ENCODE measurements around the gene ZNF362.

ZNF362 gene

DNA sequence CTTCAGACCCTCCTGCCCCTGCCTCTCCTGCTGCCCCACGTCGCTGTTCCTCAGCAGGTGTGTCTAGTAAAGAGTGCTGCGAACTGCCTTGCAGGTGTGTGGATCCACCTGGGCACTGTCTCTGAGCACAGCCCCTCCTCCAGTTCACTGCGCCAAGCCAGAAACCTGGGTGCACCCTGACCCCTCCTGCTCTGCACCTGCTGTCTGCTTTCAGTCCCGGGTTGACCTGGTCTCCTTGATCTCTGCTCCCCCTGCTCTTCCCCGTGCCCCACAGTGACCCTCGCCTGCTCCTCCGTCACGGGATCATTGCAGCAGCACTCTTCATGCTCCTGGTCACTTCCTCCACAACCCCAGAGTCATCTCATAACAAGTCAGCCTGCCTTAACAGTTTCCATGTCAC lies 58.1 kb downstream of the ZNF362 start:
- H3K4me3 ChIP-seq (ENCODE audit: low read depth, low read length), result no peak overlapping the region
- TF ChIP-seq, protein P1, sequence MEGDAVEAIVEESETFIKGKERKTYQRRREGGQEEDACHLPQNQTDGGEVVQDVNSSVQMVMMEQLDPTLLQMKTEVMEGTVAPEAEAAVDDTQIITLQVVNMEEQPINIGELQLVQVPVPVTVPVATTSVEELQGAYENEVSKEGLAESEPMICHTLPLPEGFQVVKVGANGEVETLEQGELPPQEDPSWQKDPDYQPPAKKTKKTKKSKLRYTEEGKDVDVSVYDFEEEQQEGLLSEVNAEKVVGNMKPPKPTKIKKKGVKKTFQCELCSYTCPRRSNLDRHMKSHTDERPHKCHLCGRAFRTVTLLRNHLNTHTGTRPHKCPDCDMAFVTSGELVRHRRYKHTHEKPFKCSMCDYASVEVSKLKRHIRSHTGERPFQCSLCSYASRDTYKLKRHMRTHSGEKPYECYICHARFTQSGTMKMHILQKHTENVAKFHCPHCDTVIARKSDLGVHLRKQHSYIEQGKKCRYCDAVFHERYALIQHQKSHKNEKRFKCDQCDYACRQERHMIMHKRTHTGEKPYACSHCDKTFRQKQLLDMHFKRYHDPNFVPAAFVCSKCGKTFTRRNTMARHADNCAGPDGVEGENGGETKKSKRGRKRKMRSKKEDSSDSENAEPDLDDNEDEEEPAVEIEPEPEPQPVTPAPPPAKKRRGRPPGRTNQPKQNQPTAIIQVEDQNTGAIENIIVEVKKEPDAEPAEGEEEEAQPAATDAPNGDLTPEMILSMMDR (IDR thresholded peaks at IDR 0.05; ENCODE audit: borderline replicate concordance, insufficient read depth, low read depth, low read length), result no peak

DNA sequence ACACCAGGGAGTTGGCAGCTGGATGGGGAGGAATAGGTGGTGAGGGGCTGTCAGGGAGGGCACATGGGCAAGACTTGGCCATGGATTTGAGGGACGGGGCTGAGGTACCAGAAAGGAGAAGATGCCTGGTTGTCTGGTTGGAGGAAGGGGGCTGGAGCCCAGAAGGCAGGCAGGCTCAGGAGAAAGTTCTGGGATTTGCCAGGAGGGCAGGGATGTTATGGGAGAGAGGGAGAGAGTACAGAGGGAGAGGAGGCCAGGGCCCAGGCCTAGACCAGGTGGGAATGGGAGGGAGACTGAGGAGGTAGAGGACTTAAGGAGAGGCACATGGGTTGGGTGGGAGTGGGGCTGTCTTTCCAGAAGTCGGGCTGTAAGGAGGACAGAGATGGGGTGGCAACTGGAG lies 60.3 kb downstream of the ZNF362 start:
- TF ChIP-seq, protein P1 (IDR thresholded peaks at IDR 0.05; ENCODE audit: borderline replicate concordance, insufficient read depth, low read depth, low read length), result no peak
- H3K4me3 ChIP-seq (ENCODE audit: low read depth, low read length), result no peak overlapping the region

DNA sequence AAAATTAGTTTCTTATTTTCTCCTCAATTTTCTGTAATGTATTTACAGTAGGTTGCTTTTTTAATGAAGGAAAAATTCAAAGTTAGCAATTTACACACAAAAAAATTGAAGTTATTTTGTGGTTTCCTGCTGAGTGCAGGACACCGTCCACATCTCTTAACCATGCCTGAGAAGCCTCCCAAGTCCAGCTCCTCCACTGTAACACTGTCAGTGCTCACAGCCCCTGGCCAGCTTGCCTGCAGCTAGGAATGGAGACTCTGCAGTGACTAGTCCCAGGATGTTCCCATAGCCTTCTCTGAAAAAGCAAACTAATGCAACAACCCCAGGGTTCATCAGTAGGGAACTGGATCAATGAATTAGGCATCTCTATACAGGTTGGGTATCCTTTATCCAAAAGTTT lies 61.1 kb downstream of the ZNF362 start:
- H3K4me3 ChIP-seq (ENCODE audit: low read depth, low read length), result no peak overlapping the region
- TF ChIP-seq, protein P1 (IDR thresholded peaks at IDR 0.05; ENCODE audit: borderline replicate concordance, insufficient read depth, low read depth, low read length), result no peak

DNA sequence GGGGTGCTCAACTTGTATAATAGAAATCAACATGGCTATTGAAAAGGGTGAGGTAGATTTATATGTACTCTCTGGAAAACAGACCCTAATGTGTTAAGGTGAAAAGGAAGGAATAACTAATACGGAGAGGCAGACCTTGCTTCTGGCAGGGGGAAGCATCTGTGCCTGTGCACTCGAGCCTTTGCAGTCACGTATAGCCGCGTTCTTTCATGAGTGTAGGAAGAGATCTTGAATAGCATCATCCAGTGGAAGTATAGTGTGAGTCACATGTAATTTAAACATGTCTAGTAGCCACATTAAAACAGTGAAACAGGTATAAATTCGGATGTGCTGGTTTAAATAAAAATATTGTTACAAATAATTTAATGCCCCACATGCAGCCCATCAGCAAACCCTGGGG lies 61.7 kb downstream of the ZNF362 start:
- TF ChIP-seq, protein P1 (IDR thresholded peaks at IDR 0.05; ENCODE audit: borderline replicate concordance, insufficient read depth, low read depth, low read length), result no peak
- no peak overlapping the region for H3K4me3 ChIP-seq (ENCODE audit: low read depth, low read length)

DNA sequence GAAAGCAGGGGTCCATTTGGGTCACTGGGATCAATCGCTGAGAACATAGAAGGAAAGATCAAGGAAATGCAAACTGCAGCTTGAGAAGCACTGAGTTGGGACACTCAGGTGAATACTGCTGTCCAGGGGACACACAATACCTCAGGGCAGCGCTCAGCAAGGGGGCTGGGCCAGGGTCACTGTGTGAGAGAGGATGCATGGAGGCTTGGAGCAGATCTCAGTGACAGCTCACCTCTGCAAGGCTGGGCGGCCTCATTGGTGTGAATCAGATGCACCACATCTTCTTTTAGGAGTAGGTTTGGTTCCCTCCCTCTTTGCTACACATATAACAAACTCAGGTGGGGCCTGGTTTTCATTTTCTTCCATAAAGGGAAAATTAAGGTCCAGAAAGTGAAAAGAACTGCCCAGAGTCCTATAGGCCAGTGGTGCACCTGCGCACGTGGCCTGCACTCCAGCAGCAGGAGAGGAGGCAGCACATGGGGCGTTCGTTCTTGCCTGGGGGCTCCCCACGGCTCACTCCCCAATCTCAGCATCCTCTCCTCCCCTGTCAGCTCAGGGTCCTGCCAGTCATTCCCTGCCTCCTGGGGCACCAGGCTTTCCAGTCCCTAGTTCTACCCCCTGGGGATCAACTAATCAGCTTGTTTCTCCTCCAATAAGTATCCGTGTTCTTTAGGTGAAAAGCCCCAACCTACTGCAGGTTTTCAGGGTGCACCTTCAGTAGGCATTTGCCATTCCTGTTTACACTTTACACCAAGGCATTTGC lies 63.1 kb downstream of the ZNF362 start:
- TF ChIP-seq, protein P1 (IDR thresholded peaks at IDR 0.05; ENCODE audit: borderline replicate concordance, insufficient read depth, low read depth, low read length), result no peak
- no peak overlapping the region for H3K4me3 ChIP-seq (ENCODE audit: low read depth, low read length)

DNA sequence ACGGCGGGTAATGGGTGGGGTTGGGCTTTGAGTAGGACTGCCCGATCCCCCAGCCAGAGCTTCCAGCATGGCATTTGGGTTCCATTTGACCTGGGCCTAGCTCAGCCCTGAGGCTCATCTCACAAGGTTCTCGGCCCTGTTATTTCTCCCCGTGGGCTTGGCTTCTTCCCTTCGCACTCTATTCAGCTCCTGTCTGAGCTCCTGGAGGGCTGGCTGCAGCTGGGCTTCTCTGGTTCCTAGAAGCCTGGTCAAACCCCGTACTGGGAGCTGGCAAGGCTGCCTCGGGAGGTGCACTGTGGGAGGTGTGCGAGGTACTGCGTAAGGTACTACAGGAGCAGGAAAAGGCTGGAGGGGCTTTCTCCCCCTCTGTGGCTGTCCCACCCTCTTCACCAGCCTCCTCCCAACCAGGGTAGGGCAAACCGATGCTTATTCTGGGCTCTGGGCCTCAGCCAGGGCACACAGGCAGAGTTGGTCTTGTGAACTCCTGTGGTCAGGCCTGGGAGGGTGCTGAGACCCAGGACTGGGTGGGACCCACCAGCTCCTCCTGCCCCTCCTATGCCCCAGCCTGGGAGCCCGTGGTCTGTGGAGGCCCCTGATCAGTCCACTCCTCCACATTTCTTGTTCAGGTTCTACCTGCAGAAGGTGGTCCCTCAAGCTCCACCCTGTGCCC lies 63.8 kb downstream of the ZNF362 start:
- TF ChIP-seq, protein P1 (IDR thresholded peaks at IDR 0.05; ENCODE audit: borderline replicate concordance, insufficient read depth, low read depth, low read length), result no peak
- no peak overlapping the region for H3K4me3 ChIP-seq (ENCODE audit: low read depth, low read length)

Data from GM12875 (cell line).